GM18502 (cell line): ENCODE results near the gene EEF2K.
"Not testable (repeated sequence)": the region's sequence is repeated elsewhere in the genome, so short reads cannot be mapped to it uniquely, and the experiment has no call there.

ENCODE experiments used
- ATAC-seq: cut with Tn5 transposase; IDR thresholded peaks from one replicate; pipeline ENCODE4 v1.9.1; 2021; ENCODE audit warnings: mild to moderate bottlenecking; ENCODE audit not compliant: unreplicated experiment, poor library complexity

Gene EEF2K

GRCh38 chr16:22284637-22285036 lies 78.6 kb downstream of the EEF2K start:
- no peak for ATAC-seq

GRCh38 chr16:22285080-22285479 lies 79.0 kb downstream of the EEF2K start:
- no peak for ATAC-seq

DNA sequence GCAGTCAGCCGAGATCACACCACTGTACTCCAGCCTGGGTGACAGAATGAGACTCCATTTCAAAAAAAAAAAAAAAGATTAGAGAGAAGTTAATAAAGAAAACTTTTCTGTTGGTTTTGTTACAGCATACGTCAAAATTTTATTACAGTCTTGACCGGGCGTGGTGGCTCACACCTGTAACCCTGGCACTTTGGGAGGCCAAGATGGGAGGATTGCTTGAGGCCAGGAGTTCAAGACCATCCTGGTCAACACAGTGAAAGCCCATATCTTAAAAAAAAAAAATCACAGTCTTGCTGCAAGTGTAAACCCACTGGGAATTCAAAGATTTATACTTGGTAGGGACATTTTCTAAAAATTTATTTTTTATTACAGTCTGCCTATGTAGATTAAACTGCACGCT lies 84.9 kb downstream of the EEF2K start:
- ATAC-seq, result no peak

GRCh38 chr16:22291860-22292318 lies 85.8 kb downstream of the EEF2K start:
- no peak for ATAC-seq

GRCh38 chr16:22292320-22292719 lies 86.2 kb downstream of the EEF2K start:
- no peak for ATAC-seq

GRCh38 chr16:22293137-22294106 lies 87.3 kb downstream of the EEF2K start:
- no peak for ATAC-seq

DNA sequence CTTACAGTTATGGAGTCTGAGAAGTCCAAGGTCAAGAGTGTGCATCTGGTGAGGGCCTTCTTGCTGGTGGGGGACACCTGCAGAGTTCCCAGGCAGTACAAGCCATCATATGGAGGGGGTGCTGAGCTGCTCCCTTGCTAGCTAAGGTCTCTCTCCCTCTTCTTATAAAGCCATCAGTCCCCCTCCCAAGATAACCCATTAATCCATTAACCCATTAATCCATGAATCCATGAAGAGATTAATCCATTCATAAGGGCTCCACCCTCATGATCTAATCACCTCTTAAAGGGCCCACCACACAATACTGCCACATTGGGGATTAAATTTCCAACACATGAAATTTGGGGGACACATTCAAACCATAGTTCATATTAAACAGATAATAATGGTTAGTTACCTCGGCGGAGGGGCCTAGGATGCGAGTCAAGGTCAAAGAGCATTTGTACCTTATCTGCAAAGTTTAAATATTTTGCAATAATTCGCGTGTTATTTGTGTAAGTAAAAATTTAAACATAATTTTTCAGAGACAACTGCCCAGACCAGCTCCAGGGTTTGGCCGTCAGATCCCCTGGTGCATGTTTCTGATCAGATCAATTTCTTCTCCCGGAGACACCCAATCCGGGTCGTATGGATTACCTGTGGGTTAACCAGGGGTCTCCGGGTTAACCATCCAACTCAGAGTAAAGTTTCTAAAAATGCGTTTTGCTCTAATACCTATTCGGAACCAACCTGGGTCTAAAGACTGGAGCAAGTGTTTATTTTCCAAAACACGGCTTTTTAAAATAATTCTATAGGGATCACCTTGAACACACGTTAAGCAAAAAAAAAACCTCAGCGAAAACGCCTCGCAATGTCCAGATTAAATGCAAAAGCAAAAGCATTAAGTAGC lies 90.4 kb downstream of the EEF2K start:
- ATAC-seq, result no peak

- peak; percentile 83 for ATAC-seq
Measured at GRCh38 chr16:22297114-22297870, 91.2 kb downstream of the EEF2K start, which contains the start of gene POLR3E. Gene POLR3E, plus strand, starts transcription at chr16:22297409. Its CDS starts 5,560 bp downstream, at chr16:22302969.

DNA sequence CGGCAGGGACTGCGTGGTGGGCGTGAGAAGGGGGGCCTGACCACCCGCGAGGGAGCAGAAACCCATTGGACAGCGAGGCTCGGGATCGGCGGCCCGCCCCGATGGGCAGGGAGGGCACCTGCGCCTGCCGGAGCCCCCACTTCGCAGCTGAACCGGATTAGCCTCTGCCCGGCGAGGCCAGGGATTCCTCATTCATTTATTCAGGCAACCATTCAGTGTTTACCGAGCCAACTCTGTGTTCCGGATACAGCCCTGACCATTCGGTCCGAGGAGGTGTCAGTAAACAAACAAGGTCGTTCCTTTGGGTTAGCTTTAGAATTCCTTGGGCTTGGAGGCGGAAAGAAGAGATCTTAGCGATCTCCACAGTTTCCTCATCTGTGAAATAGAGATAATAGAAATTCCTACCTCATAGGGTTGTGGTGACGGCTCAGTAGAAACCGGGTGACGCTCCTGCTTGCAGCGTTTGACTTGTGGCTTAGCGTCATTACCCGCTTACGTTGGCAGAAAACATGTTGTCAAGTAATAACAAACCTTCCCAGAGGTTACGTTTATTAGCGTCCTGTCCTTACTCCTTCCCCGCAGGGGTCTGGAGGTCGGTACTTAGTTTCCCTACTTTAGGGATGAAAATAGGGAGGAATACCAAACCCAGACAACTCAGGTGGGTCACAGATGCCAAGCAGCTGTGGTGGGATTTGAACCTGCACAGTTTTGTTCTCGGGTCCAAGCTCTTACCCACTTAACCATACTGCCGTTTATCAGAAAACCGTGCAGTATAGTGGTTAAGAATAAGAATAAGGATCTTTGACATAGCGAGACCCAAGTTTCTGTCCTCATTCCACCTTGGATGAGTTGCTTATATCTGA lies 92.0 kb downstream of the EEF2K start:
- peak; percentile 29 for ATAC-seq

GRCh38 chr16:22299036-22299435 lies 93.0 kb downstream of the EEF2K start:
- ATAC-seq, result no peak

GRCh38 chr16:22300427-22301071 lies 94.5 kb downstream of the EEF2K start:
- ATAC-seq, result no peak

DNA sequence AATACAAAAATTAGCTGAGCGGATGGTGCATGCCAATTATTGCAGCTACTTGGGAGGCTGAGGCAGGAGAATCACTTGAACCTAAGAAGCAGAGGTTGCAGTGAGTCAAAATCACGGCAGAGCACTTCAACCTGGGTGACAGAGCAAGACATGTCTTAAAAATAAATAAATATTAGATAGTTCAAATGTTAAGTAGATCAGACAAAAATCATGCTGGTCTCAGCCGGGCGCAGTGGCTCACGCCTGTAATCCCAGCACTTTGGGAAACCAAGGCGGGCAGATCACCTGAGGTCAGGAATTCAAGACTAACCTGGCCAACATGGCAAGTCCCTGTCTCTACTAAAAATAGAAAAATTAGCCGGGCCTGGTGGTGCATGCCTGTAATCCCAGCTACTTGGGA lies 95.3 kb downstream of the EEF2K start:
- ATAC-seq, result not testable (repeated sequence)

GRCh38 chr16:22302776-22303363 lies 96.8 kb downstream of the EEF2K start:
- no peak for ATAC-seq

- no peak for ATAC-seq
Measured at GRCh38 chr16:22304411-22304810, 98.3 kb downstream of the EEF2K start.

DNA sequence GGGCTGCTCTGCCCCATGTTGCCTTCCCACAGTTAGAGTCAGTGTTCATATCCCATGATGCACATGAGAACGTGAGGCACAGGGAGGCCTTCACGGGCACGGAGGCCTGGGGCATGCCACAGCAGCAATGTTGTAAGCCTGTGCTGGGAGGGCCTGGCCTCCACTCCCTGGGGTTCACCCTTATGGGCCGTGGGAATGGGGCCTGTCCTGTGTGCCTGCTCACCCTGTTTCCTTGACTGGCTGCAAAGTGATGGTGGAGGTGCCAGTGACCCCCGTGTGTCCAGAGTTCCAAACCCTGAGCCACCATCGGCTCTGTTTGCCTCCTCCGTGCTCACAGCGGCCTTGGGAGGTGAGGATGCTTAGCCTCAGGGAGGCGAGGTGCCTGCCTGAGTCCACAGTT lies 100.7 kb downstream of the EEF2K start:
- ATAC-seq, result no peak

GRCh38 chr16:22307838-22308237 lies 101.8 kb downstream of the EEF2K start:
- no peak for ATAC-seq

DNA sequence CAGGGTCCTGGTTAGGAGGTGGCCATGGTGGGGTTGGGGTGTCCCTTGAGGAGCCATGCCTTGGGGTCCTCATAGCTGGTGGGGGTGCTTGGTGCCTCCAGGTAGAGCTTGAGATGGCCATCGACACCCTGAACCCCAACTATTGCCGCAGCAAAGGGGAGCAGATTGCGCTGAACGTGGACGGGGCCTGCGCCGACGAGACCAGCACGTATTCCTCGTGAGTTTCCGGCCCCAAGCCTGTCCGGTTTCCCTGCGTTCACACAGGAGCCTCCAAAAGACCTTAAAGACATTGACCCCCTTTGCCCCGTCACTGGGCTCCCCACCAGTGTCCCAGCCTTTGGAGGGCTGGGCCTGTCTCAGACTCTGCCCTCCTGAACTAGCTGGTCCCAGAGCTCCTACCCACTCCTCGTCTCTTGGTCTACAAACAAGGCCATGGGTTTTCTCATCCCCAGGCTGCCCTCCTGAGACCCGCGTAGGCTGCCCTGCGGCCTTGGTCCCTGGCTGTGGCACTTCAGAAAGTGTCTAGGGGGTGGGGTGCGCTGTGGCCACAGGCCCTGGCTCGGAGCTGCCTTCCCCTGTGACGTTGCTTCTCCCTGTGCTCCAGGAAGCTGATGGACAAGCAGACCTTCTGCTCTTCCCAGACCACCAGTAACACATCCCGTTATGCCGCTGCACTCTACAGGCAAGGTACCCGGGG lies 102.9 kb downstream of the EEF2K start:
- ATAC-seq, result no peak

DNA sequence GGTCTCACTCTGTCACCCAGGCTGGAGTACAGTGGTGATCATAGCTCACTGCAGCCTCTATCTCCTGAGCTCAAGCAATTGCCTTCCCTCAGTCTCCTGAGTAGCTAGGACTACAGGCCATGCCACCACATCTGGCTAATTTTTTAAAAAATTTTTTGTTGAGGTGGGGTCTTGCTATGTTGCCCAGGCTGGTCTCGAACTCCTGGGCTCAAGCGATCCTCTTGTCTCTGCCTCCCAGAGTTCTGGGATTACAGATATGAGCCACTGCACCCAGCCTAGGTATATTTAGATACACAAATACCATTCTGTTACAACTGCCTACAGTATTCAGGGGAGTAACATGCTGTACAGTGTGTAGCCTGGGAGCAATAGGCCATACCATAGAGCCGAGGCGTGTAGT lies 105.4 kb downstream of the EEF2K start:
- no peak for ATAC-seq
